Measurements from ENCODE around the gene ZCCHC14. TPM values are rescaled to one million over a fixed set of nuclear protein-coding genes. Genes with fewer than 3 reads are reported as not detected.

ZCCHC14 gene
- polyA plus RNA-seq, 1 donor (not counting 4 experiments of a cell fraction or from before 2014, with no cell fraction given): 3.6 TPM

DNA sequence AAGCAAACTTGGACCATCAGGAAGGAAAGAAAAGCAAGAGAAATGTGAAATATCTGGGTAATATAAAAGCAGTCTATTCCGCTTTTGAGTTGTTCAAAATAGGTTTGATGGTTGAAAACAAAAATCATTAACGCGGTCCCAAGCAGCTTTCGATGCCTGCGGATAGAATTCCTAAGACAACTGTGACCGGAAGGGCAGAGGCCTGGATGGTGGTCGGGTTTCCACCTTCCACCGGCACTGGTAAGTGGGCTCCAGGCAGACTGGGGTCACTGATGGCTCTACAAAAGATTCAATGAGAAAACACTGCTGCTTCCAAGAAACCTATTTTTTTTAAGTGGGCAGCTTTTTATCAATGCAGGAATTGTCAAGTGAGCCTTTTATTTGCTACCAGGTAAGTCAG is 49.8 kb downstream of the ZCCHC14 start:
- dilution Hi-C loops (cut with MboI; ENCODE audit: extremely low pct_ligation_motif_present, low sequenced_read_pairs): no loop called here
- Histone ChIP-seq H3K4me1 (ENCODE audit: control insufficient read depth, extremely low read depth, insufficient read depth, low read length) (no peaks in the 10 kb centered on the region), H3K27me3 (ENCODE audit: control insufficient read depth, extremely low read depth, insufficient read depth, low read length) (no peaks in the 10 kb centered on the region), H2AFZ (ENCODE audit: control insufficient read depth, low read length) (no peak overlapping the region), H3K36me3 (ENCODE audit: control insufficient read depth in 2 of 2, extremely low read depth in 1 of 2, insufficient read depth in 2 of 2, low read length in 2 of 2) (peaks cover 0 to 4% of the 10 kb centered on the region in 2 experiments), H3K4me3 (ENCODE audit: control insufficient read depth in 2 of 3, extremely low read depth in 1 of 3, insufficient read depth in 2 of 3, low read depth in 1 of 3, low read length in 3 of 3) (no peak overlapping the region), H3K9ac (ENCODE audit: control insufficient read depth, extremely low read depth, insufficient read depth, low read length) (no peak overlapping the region), H3K79me2 (ENCODE audit: control insufficient read depth, insufficient read depth, low read length) (no peaks in the 10 kb centered on the region), H3K27ac (ENCODE audit: control insufficient read depth, insufficient read depth, low read length) (no peak overlapping the region), H3K9me1 (ENCODE audit: control insufficient read depth, extremely low read depth, insufficient read depth, low read length) (no peaks in the 10 kb centered on the region), H4K20me1 (ENCODE audit: control insufficient read depth, extremely low read depth, insufficient read depth, low read length) (no peaks in the 10 kb centered on the region), H3K4me2 (ENCODE audit: control insufficient read depth, extremely low read depth, insufficient read depth, low read depth, low read length) (no peak overlapping the region), H3K9me3 (ENCODE audit: control insufficient read depth, low read depth, low read length) (no peaks in the 10 kb centered on the region)
- no peak for TF ChIP-seq EZH2 (IDR thresholded peaks at IDR 0.05; ENCODE audit: low read length)
- TF ChIP-seq, protein P1, sequence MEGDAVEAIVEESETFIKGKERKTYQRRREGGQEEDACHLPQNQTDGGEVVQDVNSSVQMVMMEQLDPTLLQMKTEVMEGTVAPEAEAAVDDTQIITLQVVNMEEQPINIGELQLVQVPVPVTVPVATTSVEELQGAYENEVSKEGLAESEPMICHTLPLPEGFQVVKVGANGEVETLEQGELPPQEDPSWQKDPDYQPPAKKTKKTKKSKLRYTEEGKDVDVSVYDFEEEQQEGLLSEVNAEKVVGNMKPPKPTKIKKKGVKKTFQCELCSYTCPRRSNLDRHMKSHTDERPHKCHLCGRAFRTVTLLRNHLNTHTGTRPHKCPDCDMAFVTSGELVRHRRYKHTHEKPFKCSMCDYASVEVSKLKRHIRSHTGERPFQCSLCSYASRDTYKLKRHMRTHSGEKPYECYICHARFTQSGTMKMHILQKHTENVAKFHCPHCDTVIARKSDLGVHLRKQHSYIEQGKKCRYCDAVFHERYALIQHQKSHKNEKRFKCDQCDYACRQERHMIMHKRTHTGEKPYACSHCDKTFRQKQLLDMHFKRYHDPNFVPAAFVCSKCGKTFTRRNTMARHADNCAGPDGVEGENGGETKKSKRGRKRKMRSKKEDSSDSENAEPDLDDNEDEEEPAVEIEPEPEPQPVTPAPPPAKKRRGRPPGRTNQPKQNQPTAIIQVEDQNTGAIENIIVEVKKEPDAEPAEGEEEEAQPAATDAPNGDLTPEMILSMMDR (optimal IDR thresholded peaks at IDR 0.05 in 1 of 3, IDR thresholded peaks at IDR 0.05 in 1 of 3, conservative IDR thresholded peaks at IDR 0.05 in 1 of 3; ENCODE audit: extremely low read depth in 1 of 3, insufficient read depth in 2 of 3, low read length in 3 of 3): no peak
- no peak for FAIRE-seq
- DNase-seq (ENCODE audit: low read depth, low spot score): no peak

DNA sequence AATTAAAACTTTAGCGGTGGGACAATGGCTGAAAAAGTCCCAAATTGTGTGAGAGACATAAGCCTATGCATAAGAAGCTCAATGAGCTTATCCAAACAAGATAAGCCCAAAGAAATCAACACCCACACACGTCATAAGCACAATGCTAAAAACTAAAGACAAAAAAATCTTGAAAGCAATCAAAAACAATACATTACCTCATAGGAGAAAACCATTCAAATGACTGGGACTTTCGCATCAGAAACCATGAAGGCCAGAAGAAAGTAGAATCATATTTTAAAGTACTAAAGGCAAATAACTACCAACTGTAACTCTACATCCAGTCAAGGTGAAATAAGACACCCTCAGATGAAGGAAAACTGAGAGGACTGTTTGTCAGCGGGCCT is 50.2 kb downstream of the ZCCHC14 start:
- DNase-seq (ENCODE audit: low read depth, low spot score) (no peak), FAIRE-seq (no peak)
- Histone ChIP-seq H3K79me2 (ENCODE audit: control insufficient read depth, insufficient read depth, low read length) (no peaks in the 10 kb centered on the region), H3K27me3 (ENCODE audit: control insufficient read depth, extremely low read depth, insufficient read depth, low read length) (no peaks in the 10 kb centered on the region), H3K4me1 (ENCODE audit: control insufficient read depth, extremely low read depth, insufficient read depth, low read length) (no peaks in the 10 kb centered on the region), H3K36me3 (ENCODE audit: control insufficient read depth in 2 of 2, extremely low read depth in 1 of 2, insufficient read depth in 2 of 2, low read length in 2 of 2) (peaks cover 0 to 4% of the 10 kb centered on the region in 2 experiments), H3K9me3 (ENCODE audit: control insufficient read depth, low read depth, low read length) (no peaks in the 10 kb centered on the region), H3K4me2 (ENCODE audit: control insufficient read depth, extremely low read depth, insufficient read depth, low read depth, low read length) (no peak overlapping the region), H3K27ac (ENCODE audit: control insufficient read depth, insufficient read depth, low read length) (no peak overlapping the region), H2AFZ (ENCODE audit: control insufficient read depth, low read length) (no peak overlapping the region), H4K20me1 (ENCODE audit: control insufficient read depth, extremely low read depth, insufficient read depth, low read length) (no peaks in the 10 kb centered on the region), H3K4me3 (ENCODE audit: control insufficient read depth in 2 of 3, extremely low read depth in 1 of 3, insufficient read depth in 2 of 3, low read depth in 1 of 3, low read length in 3 of 3) (no peak overlapping the region), H3K9me1 (ENCODE audit: control insufficient read depth, extremely low read depth, insufficient read depth, low read length) (no peaks in the 10 kb centered on the region), H3K9ac (ENCODE audit: control insufficient read depth, extremely low read depth, insufficient read depth, low read length) (no peak overlapping the region)
- dilution Hi-C loops (cut with MboI; ENCODE audit: extremely low pct_ligation_motif_present, low sequenced_read_pairs): no loop called here
- TF ChIP-seq EZH2 (IDR thresholded peaks at IDR 0.05; ENCODE audit: low read length): no peak
- TF ChIP-seq, protein P1 (optimal IDR thresholded peaks at IDR 0.05 in 1 of 3, IDR thresholded peaks at IDR 0.05 in 1 of 3, conservative IDR thresholded peaks at IDR 0.05 in 1 of 3; ENCODE audit: extremely low read depth in 1 of 3, insufficient read depth in 2 of 3, low read length in 3 of 3): no peak

Data from keratinocyte (primary cell).